Body of pancreas (tissue), 4 donors: ENCODE results near the gene GPER1. TPM values are rescaled to one million over a fixed set of nuclear protein-coding genes. Genes with fewer than 3 reads are reported as not detected.

ENCODE experiments used
- ATAC-seq: fragments of 150-250 bp; one replicate; pipeline ENCODE4 v1.9.1; 2016
- DNase-seq, 4 donors: peaks; one replicate each; pipeline ENCODE4 v3.0.0-alpha.2; 2019
- H3K27ac ChIP-seq, 4 donors: fragments of 200-600 bp; sonication (generic); 1 replicate in 3 of 4; 2 replicates in 1 of 4; pipeline versions ENCODE4 v1.5.1 to v1.6.1; 2016 to 2019; ENCODE audit warnings: mild to moderate bottlenecking in 1 of 4, mixed read lengths in 1 of 4, moderate library complexity in 1 of 4
- H3K27me3 ChIP-seq, 2 donors: fragments of 200-600 bp; sonication (generic); one replicate each; pipeline ENCODE4 v1.6.0; 2016; ENCODE audit warnings: mild to moderate bottlenecking in 1 of 2
- H3K36me3 ChIP-seq, 2 donors: fragments of 200-600 bp; sonication (generic); replicated peaks in 1 of 2; 2 replicates each; pipeline ENCODE4 v1.5.1; 2016; ENCODE audit warnings: low read depth in 2 of 2; ENCODE audit not compliant: insufficient read depth in 1 of 2
- H3K4me1 ChIP-seq: fragments of 200-600 bp; sonication (generic); one replicate; pipeline ENCODE4 v1.6.0; 2016
- H3K4me3 ChIP-seq, 2 donors: fragments of 200-600 bp; sonication (generic); 1 replicate in 1 of 2; 2 replicates in 1 of 2; pipeline ENCODE4 v1.5.1; 2016 to 2019
- H3K9me3 ChIP-seq, 3 donors: fragments of 200-600 bp; sonication (generic); 1 replicate in 2 of 3; 2 replicates in 1 of 3; pipeline ENCODE4 v1.5.1; 2016
- CTCF ChIP-seq, 7 experiments: fragments of 450-650 bp in 4 of 7; fragments of 200-600 bp in 3 of 7; sonication (generic) in 3 of 7; IDR thresholded peaks; one replicate each; pipeline ENCODE4 v1.5.1; 2016 to 2019; ENCODE audit warnings: antibody characterized with exemption in 7 of 7
- POLR2A ChIP-seq, 3 donors: fragments of 450-650 bp; IDR thresholded peaks; one replicate each; pipeline ENCODE4 v1.6.1; 2016; ENCODE audit warnings: antibody characterized with exemption in 3 of 3, mild to moderate bottlenecking in 2 of 3
- WGBS, 2 donors: methylation state at CpG; one replicate each; pipeline ENCODE4 v1.1.5; 2017; 5-methylcytosine and 5-hydroxymethylcytosine counted together
- intact Hi-C: fragments of 100-400 bp; cut with DNase I; formaldehyde crosslinking; loops from one replicate; pipeline ENCODE4 v1.15.1; 2023
- total RNA-seq, 2 donors: library from RNA; depleted of rRNA; stranded (reverse); fragments of >200 nt; gene quantifications; one replicate each; pipeline ENCODE4 v1.1.0, GENCODE V29; 2016

The GPER1 gene
- total RNA-seq, 2 donors from 2014 or later, result 1.0 TPM; not detected in 1

- 94 to 97% methylated on average over 39 to 40 of the region's 40 CpGs for WGBS, 2 donors
- no peak for TF ChIP-seq CTCF (IDR thresholded peaks at IDR 0.05)
- no peak for TF ChIP-seq POLR2A (IDR thresholded peaks at IDR 0.05)
- DNase-seq (no peak), ATAC-seq (no peak)
- no peak overlapping the region for H3K27ac ChIP-seq
- intact Hi-C loops, result no loop called here
- no peaks in the 10 kb centered on the region for H3K9me3 ChIP-seq
- H3K36me3 ChIP-seq, result no peaks in the 10 kb centered on the region
- peaks cover 20% of the 10 kb centered on the region for H3K4me1 ChIP-seq
- H3K27me3 ChIP-seq, result no peaks in the 10 kb centered on the region
- H3K4me3 ChIP-seq, result no peak overlapping the region
Observed at GRCh38 chr7:1092161-1092632, 4.3 kb downstream of the GPER1 start.

- Histone ChIP-seq H3K4me1 (peaks cover 12% of the 10 kb centered on the region), H3K27me3 (no peaks in the 10 kb centered on the region), H3K9me3 (no peaks in the 10 kb centered on the region), H3K27ac (no peak overlapping the region), H3K36me3 (no peaks in the 10 kb centered on the region), H3K4me3 (no peak overlapping the region)
- TF ChIP-seq POLR2A (IDR thresholded peaks at IDR 0.05) (no peak), CTCF (IDR thresholded peaks at IDR 0.05) (no peak)
- intact Hi-C loops, result no loop called here
- no peak for DNase-seq
- WGBS, 2 donors, result 89 to 93% methylated on average over 9 to 40 of the region's 40 CpGs
- no peak for ATAC-seq
Observed at GRCh38 chr7:1092806-1093501, 5.0 kb downstream of the GPER1 start.

- H3K27ac ChIP-seq, result no peak overlapping the region
- H3K4me3 ChIP-seq, result no peak overlapping the region
- no peaks in the 10 kb centered on the region for H3K9me3 ChIP-seq
- WGBS, 2 donors, result 85% methylated on average over 12 to 14 of the region's 14 CpGs
- ATAC-seq (no peak), DNase-seq (no peak)
- intact Hi-C loops, result no loop called here
- peaks cover 7% of the 10 kb centered on the region for H3K4me1 ChIP-seq
- TF ChIP-seq CTCF (IDR thresholded peaks at IDR 0.05) (no peak), POLR2A (IDR thresholded peaks at IDR 0.05) (no peak)
- H3K36me3 ChIP-seq, result no peaks in the 10 kb centered on the region
- no peaks in the 10 kb centered on the region for H3K27me3 ChIP-seq
Observed at GRCh38 chr7:1093502-1093843, 5.6 kb downstream of the GPER1 start.

- ATAC-seq (no peak), DNase-seq (no peak)
- WGBS, 2 donors, result 81 to 82% methylated on average over 10 to 20 of the region's 20 CpGs
- no peak overlapping the region for H3K27ac ChIP-seq
- peaks cover 6% of the 10 kb centered on the region for H3K4me1 ChIP-seq
- H3K27me3 ChIP-seq, result no peaks in the 10 kb centered on the region
- H3K9me3 ChIP-seq, result no peaks in the 10 kb centered on the region
- no peaks in the 10 kb centered on the region for H3K36me3 ChIP-seq
- intact Hi-C loops, result no loop called here
- no peak for TF ChIP-seq CTCF (IDR thresholded peaks at IDR 0.05)
- no peak for TF ChIP-seq POLR2A (IDR thresholded peaks at IDR 0.05)
- no peak overlapping the region for H3K4me3 ChIP-seq
Observed at GRCh38 chr7:1093916-1094508, 6.1 kb downstream of the GPER1 start.

GRCh38 chr7:1094870-1095269 is 7.0 kb downstream of the GPER1 start:
- intact Hi-C loops, result no loop called here
- Histone ChIP-seq H3K4me3 (no peak overlapping the region), H3K36me3 (no peaks in the 10 kb centered on the region), H3K27me3 (no peaks in the 10 kb centered on the region), H3K9me3 (no peaks in the 10 kb centered on the region), H3K27ac (no peak overlapping the region), H3K4me1 (peaks cover 6% of the 10 kb centered on the region)
- ATAC-seq, result no peak
- WGBS, 2 donors, result 70 to 93% methylated on average over 4 to 14 of the region's 14 CpGs
- no peak for DNase-seq
- TF ChIP-seq POLR2A (IDR thresholded peaks at IDR 0.05) (no peak), CTCF (IDR thresholded peaks at IDR 0.05) (no peak)
